SIG-M5 treated with dmso at 0.1 percent for 504 hours (cell line): ENCODE measurements around the gene GREM2.

Source experiments
- DNase-seq: peaks from one replicate; lab custom pipeline; 2025; ENCODE audit not compliant: unreplicated experiment; lab: John Stamatoyannopoulos, UW

The GREM2 gene

GRCh38 chr1:240501115-240501514, 110.8 kb downstream of the GREM2 start:
- DNase-seq: no peak

- no peak for DNase-seq
Observed at GRCh38 chr1:240500647-240501046, 111.3 kb downstream of the GREM2 start.

GRCh38 chr1:240499012-240499411, 112.9 kb downstream of the GREM2 start:
- no peak for DNase-seq

GRCh38 chr1:240498335-240498734, 113.6 kb downstream of the GREM2 start:
- no peak for DNase-seq

GRCh38 chr1:240497908-240498307, 114.0 kb downstream of the GREM2 start:
- no peak for DNase-seq

- DNase-seq: no peak
Observed at GRCh38 chr1:240496941-240497340, 115.0 kb downstream of the GREM2 start.

- DNase-seq: no peak
Observed at GRCh38 chr1:240496356-240496755, 115.6 kb downstream of the GREM2 start.

GRCh38 chr1:240495601-240496000, 116.4 kb downstream of the GREM2 start:
- no peak for DNase-seq

- DNase-seq: no peak
Observed at GRCh38 chr1:240492832-240493440, 119.0 kb downstream of the GREM2 start.

GRCh38 chr1:240491796-240492195, 120.2 kb downstream of the GREM2 start:
- no peak for DNase-seq

GRCh38 chr1:240491156-240491555, 120.8 kb downstream of the GREM2 start:
- no peak for DNase-seq

- no peak for DNase-seq
Observed at GRCh38 chr1:240487493-240487892, 124.5 kb downstream of the GREM2 start.

GRCh38 chr1:240486611-240487010, 125.3 kb downstream of the GREM2 start:
- DNase-seq: no peak

- DNase-seq: no peak
Observed at GRCh38 chr1:240484804-240485443, 127.0 kb downstream of the GREM2 start.

GRCh38 chr1:240478536-240478935, 133.4 kb downstream of the GREM2 start:
- DNase-seq: no peak

- DNase-seq: no peak
Observed at GRCh38 chr1:240475832-240476231, 136.1 kb downstream of the GREM2 start.

- DNase-seq: no peak
Observed at GRCh38 chr1:240474133-240474614, 137.8 kb downstream of the GREM2 start.

- no peak for DNase-seq
Observed at GRCh38 chr1:240468656-240469055, 143.3 kb downstream of the GREM2 start.

GRCh38 chr1:240467895-240468294, 144.1 kb downstream of the GREM2 start:
- no peak for DNase-seq

GRCh38 chr1:240466509-240466908, 145.4 kb downstream of the GREM2 start:
- DNase-seq: no peak

- no peak for DNase-seq
Observed at GRCh38 chr1:240465531-240465940, 146.4 kb downstream of the GREM2 start.

GRCh38 chr1:240464099-240464498, 147.9 kb downstream of the GREM2 start:
- no peak for DNase-seq
